ENCODE measurements around the gene ITPA.
"Not testable (repeated sequence)": the region's sequence is repeated elsewhere in the genome, so short reads cannot be mapped to it uniquely, and the experiment has no call there.

ITPA gene

GRCh38 chr20:3202965-3203314, 6.4 kb upstream of the ITPA start:
- DNase-seq (ENCODE audit: low read depth), result no peak

DNA sequence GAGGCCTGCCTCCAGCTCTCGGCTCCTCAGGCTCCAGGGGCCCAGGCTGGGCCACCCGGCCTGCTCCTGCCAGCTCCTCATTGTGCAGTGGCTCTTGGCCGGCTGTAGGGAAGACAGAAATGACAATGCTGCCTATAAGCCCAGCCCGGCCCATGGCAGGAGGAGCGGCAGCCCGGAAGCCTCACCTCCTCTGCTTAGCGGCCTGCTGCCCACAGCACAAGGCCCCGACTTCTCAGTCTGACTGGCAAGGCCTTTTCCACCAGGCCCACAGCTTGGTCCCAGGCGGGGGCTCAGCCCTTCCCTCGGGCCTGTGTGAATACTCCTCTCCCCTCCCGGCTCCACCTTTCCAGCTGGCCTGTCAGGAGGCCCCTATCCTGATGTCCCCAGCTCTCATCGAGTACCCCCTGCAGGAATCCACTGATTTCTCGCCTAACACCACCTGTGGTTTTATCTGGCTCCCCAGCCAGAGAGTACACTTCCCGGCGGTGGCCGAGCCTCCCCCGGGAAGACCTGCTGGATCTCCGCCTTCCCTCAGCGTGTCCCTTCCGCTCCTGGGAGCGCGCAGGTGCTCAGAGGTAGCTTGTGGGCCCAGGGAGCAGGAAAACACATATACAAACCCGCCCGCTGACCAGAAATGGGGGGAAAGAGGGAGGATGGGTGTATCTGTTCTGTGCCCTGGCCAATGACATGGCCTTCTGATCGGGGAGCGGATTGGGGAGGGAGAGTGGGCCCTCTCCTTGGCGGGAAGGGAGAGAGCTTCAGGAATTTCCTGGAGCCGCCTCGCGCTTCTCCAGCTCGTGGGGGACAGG, 5.8 kb upstream of the ITPA start:
- no peak for DNase-seq (ENCODE audit: low read depth)

GRCh38 chr20:3204124-3204794, 5.0 kb upstream of the ITPA start, which contains the start of gene DDRGK1:
DDRGK1 (minus strand) TSS chr20:3204682; CDS start chr20:3204627, 55 bp downstream.
- DNase-seq (ENCODE audit: low read depth), result peak; percentile 78

- no peak for DNase-seq (ENCODE audit: low read depth)
Observed at GRCh38 chr20:3208786-3209256, 477 bp upstream of the ITPA start.

DNA sequence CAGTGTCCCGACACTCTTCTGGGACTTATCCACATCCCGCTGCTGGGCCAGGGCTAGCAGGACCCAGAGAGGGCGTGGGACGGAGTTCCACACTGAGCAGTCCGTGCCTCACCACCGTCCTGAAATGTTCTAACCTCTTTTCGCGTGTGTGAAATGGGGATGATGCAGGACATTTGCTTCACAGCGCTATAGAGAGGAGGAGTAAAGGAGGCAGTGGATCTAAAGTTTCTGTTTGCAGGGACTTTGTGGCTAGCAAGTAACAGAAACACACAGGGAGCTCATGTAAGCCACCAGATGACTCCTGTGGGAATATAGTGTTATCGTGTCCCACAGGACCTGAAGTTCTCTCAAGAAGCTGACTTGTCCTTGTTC, 634 bp downstream of the ITPA start:
- no peak for DNase-seq (ENCODE audit: low read depth)

DNA sequence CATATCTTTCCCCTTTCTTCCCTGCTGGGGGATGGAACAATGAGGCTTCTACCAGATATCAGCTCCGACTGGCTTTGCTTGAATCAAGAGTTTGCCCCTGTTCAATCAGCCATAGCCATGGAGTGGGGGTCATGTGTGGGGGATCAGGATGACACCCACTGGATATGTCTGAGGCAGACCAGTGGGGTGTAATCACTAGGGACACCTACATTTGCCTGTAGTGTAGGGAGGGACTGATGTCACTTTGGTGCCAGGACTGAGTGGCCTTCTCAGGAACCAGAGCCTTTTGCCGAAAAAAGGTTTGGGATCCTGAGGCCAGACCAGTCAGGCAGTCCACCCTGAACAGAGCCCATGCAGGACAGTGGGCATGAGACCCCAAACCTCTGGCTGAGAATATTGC, 1.0 kb downstream of the ITPA start:
- no peak for DNase-seq (ENCODE audit: low read depth)

DNA sequence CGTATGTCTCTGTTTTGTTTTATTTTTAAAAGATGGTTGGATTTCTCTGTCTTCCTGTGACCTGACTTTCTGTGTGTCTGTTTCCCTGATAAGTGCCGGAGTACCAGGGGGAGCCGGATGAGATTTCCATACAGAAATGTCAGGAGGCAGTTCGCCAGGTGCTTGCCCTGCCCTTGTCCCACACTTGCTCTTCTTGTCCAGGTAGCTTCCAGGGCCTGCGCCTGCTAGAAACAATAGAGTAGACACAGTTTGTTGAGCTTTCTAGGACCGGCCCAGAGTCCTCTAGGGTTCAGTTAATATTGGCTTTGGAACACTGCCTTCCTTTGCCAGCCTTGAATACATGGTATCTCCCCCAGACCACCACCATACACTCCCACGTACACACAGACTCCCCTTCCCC, 3.9 kb downstream of the ITPA start:
- no peak for DNase-seq (ENCODE audit: low read depth)

GRCh38 chr20:3215359-3215917, 6.1 kb downstream of the ITPA start:
- DNase-seq (ENCODE audit: low read depth), result not testable (repeated sequence)

DNA sequence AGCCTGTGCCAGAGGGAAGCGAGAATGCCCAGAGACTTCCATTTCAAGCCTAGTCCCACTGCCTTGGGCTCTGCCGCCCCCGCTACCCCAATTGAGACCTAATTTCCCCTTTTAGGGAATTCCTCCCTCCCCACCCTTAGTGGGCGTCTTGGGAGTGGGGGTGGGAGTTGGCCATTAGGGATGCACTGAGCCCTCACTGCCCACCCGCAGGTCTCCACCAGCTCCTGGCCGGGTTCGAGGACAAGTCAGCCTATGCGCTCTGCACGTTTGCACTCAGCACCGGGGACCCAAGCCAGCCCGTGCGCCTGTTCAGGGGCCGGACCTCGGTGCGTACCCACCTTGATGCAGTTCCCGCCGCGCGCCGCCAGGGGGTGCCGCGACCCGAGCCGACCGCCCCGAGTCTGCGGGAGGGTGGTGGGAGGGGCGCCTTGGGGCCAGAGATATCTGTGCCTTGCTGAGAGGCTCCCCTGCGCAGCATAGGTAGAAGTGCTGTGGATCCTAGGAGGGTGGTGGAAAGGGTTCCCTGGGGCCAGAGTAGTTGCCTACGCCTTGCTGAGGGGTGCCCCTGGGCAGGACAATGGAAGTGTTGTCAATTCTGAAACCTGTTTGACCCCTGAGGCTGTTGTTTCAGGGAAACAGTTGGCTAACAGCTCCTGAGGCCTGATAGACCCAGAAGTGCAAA, 9.2 kb downstream of the ITPA start:
- DNase-seq (ENCODE audit: low read depth), result no peak

- no peak for DNase-seq (ENCODE audit: low read depth)
Observed at GRCh38 chr20:3221398-3222226, 12.3 kb downstream of the ITPA start.

DNA sequence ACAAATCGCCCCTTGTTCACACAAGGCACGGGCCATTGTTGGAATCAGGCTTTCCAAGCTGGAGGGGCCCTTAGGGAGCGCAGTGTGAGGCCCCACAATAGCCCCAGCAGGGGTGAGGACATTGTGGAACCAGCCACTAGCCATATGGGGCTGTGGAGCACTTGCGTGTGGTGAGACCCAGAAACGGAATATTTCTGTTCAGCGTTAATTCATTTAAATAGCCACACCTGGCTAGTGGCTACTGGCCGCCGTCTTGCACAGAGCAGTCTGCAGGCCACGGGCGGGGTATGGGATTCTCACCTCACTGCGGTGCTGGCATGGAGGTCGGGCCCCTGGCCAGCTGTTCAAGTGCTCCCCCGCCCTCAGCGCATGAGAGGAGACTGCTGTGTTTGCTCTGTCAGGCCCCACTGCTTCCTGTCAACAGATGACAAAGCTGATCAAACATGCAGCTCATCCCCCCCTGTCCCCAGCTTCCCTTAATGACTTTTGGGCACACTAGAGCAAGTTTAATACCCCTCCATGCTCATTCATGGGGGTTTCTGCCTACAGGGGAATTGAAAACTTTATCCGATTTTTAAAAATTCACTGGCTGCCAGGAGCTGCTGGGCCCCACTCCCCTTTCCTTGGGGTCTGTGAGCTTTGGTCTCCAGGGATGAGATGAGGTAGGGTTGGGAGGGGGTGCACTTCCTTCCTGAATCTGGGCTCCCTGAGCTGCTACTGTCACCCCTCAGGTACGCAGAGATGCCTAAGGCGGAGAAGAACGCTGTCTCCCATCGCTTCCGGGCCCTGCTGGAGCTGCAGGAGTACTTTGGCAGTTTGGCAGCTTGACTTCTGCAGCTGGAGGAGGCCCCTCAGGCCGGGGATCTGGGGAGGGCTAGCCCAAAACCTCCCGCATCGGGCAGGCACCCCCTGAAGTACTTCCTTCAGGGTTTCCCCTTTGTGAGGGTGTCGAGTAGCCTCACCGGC, 13.6 kb downstream of the ITPA start:
- peak; percentile 83 for DNase-seq (ENCODE audit: low read depth)

DNA sequence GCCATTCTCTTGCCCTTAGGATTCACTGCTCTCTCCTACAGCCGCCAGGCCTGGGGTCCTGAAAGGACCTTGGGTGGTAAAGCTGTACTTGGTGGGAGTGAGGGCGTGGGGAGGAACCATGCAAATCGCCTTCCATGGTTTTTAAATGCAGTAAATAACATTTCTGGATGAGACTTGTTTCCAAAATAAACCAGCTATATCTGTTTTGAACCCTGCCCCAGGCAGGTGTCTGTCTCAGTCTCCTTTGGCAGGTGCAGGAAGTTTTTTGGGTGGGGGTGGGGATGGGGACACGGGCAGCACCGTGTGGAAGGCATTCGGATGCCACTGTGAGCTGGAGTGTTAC, 14.3 kb downstream of the ITPA start:
- no peak for DNase-seq (ENCODE audit: low read depth)

GRCh38 chr20:3223994-3224680, 14.8 kb downstream of the ITPA start:
- no peak for DNase-seq (ENCODE audit: low read depth)

DNA sequence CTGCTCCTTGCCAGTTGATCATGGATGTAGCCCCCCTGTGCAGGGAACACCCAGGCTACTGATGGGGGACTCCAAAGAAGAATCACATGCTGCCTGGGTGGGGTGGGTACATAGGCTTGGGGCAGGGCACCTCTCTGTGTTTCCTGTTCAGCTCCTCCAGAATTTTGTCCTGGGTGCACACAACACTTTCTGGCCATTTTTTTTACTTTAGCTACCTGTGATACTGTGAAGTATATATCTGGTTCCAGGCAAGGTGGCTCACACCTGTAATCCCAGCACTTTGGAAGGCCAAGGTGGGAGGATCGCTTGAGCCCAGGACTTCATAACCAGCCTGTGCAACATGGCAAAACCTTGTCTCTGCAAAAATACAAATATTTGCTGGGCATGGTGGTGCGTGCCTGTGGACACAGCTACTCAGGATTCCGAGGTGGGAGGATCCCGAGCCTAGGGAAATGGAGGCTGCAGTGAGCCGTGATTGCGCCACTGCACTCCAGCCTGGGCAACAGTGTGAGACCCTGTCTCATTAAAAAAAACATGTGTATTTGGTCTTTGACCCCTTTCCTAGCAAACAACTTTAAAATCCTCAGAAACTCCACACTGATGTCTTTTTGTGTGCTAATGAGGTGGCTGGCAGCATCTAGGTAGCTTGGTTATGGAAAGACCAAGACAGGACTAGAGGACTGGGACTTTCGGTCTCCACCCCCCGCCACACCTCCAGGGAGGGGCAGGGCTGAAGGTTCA, 15.6 kb downstream of the ITPA start:
- DNase-seq (ENCODE audit: low read depth), result no peak

DNA sequence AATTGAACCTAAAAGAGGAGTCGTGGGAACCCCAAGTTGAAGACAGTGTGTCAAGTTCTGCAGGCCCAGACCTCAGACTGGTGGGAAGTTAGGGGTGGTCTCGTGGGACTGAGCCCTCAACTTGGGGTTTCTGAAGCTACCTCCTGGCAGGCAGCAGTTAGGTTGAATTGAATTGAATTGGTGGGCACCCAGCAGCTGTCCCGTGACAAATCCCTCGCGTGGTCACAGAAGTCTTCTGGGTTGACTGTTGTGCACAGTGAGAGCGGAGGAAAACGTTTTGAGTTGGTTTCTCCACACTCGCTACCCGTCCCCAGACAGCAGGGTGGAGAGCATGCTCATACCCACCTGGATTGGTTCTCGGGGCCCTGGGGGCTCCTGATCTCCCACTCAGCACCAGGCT, 16.8 kb downstream of the ITPA start:
- DNase-seq (ENCODE audit: low read depth), result no peak

DNA sequence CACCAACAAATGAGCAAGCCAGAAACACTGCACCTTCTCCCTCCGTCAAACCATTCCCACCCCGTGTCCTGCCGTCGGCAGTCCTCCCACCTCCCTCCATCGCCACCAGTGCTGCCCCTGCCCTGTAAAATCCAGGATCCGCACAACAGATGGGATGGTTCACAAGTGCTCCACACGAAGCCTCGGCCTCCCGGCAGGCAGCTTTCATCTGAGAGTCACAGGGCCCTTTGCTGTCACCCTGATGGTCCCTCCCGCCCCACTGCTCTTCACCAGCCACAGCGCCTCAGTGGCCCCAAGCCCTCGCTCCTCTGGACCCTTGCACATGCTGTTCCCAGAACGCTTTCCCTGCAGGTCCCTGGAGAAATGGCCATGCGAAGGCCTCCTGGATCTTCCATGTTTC, 17.6 kb downstream of the ITPA start:
- no peak for DNase-seq (ENCODE audit: low read depth)

- DNase-seq (ENCODE audit: low read depth), result no peak
Observed at GRCh38 chr20:3227506-3227905, 18.2 kb downstream of the ITPA start.

DNA sequence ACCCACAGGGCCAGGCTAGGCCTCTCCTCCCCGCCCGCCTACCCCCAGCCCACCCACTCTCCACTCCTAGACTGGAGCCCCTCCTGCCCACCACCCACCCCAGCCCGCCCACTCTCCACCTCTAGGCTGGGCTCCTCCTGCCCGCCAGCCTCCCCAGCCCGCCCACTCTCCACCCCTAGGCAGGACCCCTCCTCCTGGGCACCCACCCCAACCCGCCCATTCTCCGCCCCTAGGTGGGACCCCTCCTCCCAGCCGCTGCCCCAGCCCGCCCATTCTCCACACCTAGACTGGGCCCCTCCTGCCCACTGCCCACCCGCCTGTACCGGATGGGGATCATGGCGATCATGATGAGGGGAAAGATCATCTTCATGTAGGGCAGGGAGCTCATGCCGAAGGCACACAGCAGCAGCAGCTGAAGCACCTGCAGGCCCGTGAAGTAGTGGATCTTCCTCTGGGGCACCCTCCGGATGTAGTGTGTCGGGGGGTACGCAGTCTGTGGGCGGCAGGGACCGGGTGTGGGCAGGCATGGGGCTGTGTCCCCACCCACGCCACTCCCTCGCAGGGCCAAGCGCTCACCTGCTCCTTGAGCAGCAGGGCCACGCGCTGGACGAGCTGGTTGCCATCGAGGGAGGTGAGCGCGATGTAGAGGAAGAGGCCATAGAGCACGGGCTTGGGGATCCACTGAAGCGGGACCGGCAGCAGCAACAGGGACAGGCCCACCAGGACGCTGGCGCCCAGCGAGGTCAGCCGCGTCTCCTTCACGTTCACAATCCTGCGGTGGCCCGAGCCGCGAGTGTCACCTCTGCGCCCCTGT, 18.8 kb downstream of the ITPA start:
- DNase-seq (ENCODE audit: low read depth), result no peak

- DNase-seq (ENCODE audit: low read depth), result no peak
Observed at GRCh38 chr20:3228750-3229032, 19.4 kb downstream of the ITPA start.

Data from CMK (cell line).